Measurements from ENCODE around the gene OARD1.

Gene OARD1

GRCh38 chr6:41097467-41098090, 25.4 kb upstream of the OARD1 start:
- H3K27ac ChIP-seq = no peak overlapping the region

GRCh38 chr6:41093729-41094128, 21.6 kb upstream of the OARD1 start:
- no peak overlapping the region for H3K27ac ChIP-seq
- TF ChIP-seq CTCF (conservative IDR thresholded peaks at IDR 0.05) = no peak

More at GRCh38 chr6:41097467-41098090, 25.4 kb upstream of the OARD1 start:
- TF ChIP-seq CTCF (conservative IDR thresholded peaks at IDR 0.05) = no peak

- TF ChIP-seq CTCF (conservative IDR thresholded peaks at IDR 0.05) = peak; percentile 70
- peak overlapping the region; percentile 58; the same call in 1 of the 2 replicates for H3K27ac ChIP-seq
Measured at GRCh38 chr6:41092421-41093140, 20.4 kb upstream of the OARD1 start.

GRCh38 chr6:41090841-41091761, 18.9 kb upstream of the OARD1 start:
- no peak for TF ChIP-seq CTCF (conservative IDR thresholded peaks at IDR 0.05)
- peak overlapping the region; percentile 58 for H3K27ac ChIP-seq

- TF ChIP-seq CTCF (conservative IDR thresholded peaks at IDR 0.05) = no peak
- H3K27ac ChIP-seq = 0 out of 2 replicates have a peak overlapping the region, but pooled peaks have one; percentile 13
Measured at GRCh38 chr6:41088451-41088850, 16.3 kb upstream of the OARD1 start.

- no peak for TF ChIP-seq CTCF (conservative IDR thresholded peaks at IDR 0.05)
Measured at GRCh38 chr6:41085182-41085581, 13.0 kb upstream of the OARD1 start.

GRCh38 chr6:41083072-41083471, 10.9 kb upstream of the OARD1 start:
- TF ChIP-seq CTCF (conservative IDR thresholded peaks at IDR 0.05) = no peak
- peak overlapping the region; percentile 73 for H3K27ac ChIP-seq

More at GRCh38 chr6:41085182-41085581, 13.0 kb upstream of the OARD1 start:
- H3K27ac ChIP-seq = no peak overlapping the region; the same call in 1 of the 2 replicates

All from VCaP (cell line).